Endothelial cell (in vitro differentiated cells): Measurements from ENCODE around the gene FAM76B. TPM values are rescaled to one million over a fixed set of nuclear protein-coding genes. Genes with fewer than 3 reads are reported as not detected.

Source experiments
- DNase-seq: peaks from one replicate; pipeline ENCODE4 v3.0.0; 2021; ENCODE audit warnings: low spot score
- H3K27ac Mint-ChIP-seq: one replicate; pipeline ENCODE4 v1.8.0; 2021; ENCODE audit warnings: mixed read lengths, inconsistent platforms; ENCODE audit not compliant: unreplicated experiment
- H3K27me3 Mint-ChIP-seq: one replicate; pipeline ENCODE4 v1.8.0; 2021; ENCODE audit warnings: mild to moderate bottlenecking, moderate library complexity, mixed read lengths, inconsistent platforms; ENCODE audit not compliant: unreplicated experiment
- H3K36me3 Mint-ChIP-seq: one replicate; pipeline ENCODE4 v1.8.0; 2021; ENCODE audit warnings: mild to moderate bottlenecking, low read depth, mixed read lengths, inconsistent platforms; ENCODE audit not compliant: unreplicated experiment
- H3K4me1 Mint-ChIP-seq: one replicate; pipeline ENCODE4 v1.8.0; 2021; ENCODE audit warnings: mild to moderate bottlenecking, mixed read lengths, inconsistent platforms; ENCODE audit not compliant: unreplicated experiment
- H3K4me3 Mint-ChIP-seq: one replicate; pipeline ENCODE4 v1.8.0; 2021; ENCODE audit warnings: mild to moderate bottlenecking, mixed read lengths, inconsistent platforms; ENCODE audit not compliant: unreplicated experiment
- H3K9me3 Mint-ChIP-seq: one replicate; pipeline ENCODE4 v1.8.0; 2021; ENCODE audit warnings: mixed read lengths, inconsistent platforms; ENCODE audit not compliant: unreplicated experiment
- CTCF ChIP-seq: fragments of 200-600 bp; sonication (generic); IDR thresholded peaks from one replicate; pipeline ENCODE4 v1.5.0; 2021; ENCODE audit warnings: antibody characterized with exemption; ENCODE audit not compliant: unreplicated experiment
- total RNA-seq: library from RNA; stranded (reverse); fragmentation: NEBNext Ultra II Directional; extraction: Animal tissue kit (Norgen Biotek cat#: 25700); gene quantifications from one replicate; pipeline ENCODE4 v1.2.1, GENCODE V29; 2021; ENCODE audit not compliant: unreplicated experiment

The FAM76B gene
- total RNA-seq, 1 donor from 2014 or later: 24.2 TPM

DNA sequence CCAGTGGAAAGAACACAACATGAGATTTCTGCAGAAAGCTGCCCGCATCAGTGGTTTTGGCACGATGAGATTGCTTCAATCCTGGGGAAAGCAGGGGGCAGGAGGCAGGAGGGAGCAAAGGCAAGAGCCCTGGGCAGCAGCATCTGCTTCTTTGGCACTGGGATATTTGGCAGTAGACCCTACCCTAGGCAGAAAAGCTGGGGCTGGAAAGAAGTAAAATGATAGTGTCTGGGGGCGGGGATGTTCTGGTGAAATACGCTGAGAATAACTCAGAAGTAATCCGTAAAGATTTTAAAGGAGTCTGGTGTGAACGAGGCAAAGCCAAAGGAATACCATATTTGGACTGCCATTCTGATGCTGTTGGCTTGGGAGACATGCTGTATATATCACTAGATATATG, 62.0 kb downstream of the FAM76B start:
- H3K27ac Mint-ChIP-seq: no peak overlapping the region
- DNase-seq: no peak
- H3K9me3 Mint-ChIP-seq: no peaks in the 10 kb centered on the region
- no peak overlapping the region for H3K4me3 Mint-ChIP-seq
- no peaks in the 10 kb centered on the region for H3K27me3 Mint-ChIP-seq
- no peaks in the 10 kb centered on the region for H3K36me3 Mint-ChIP-seq
- TF ChIP-seq CTCF: no peak
- peaks cover 4% of the 10 kb centered on the region for H3K4me1 Mint-ChIP-seq

- H3K4me1 Mint-ChIP-seq: peaks cover 4% of the 10 kb centered on the region
- no peak for DNase-seq
- H3K27ac Mint-ChIP-seq: no peak overlapping the region
- H3K9me3 Mint-ChIP-seq: no peaks in the 10 kb centered on the region
- H3K4me3 Mint-ChIP-seq: no peak overlapping the region
- H3K36me3 Mint-ChIP-seq: no peaks in the 10 kb centered on the region
- no peak for TF ChIP-seq CTCF
- H3K27me3 Mint-ChIP-seq: no peaks in the 10 kb centered on the region
Observed at GRCh38 chr11:95727111-95727510, 62.5 kb downstream of the FAM76B start.

DNA sequence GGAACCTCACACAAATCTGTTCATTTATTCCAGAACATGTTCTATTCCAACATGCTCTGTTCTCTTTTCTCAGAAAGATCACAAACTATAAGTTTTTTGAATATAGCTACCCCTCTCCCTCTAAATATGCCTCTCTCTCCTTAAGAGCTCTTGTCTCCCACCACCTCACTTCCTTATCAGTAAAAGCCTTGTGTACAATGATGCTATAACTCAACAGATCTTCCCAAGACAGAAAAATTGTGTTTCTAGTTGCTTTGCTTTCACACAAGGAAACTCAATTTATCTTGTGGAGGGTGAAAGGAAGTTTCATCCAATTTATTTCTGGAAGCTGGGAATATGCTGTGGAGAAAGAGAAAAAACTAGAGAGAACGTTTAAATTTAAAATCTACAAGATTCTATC, 64.4 kb downstream of the FAM76B start:
- no peak for DNase-seq
- Mint-ChIP-seq H3K27me3 (no peaks in the 10 kb centered on the region), H3K27ac (no peak overlapping the region), H3K4me3 (no peak overlapping the region), H3K36me3 (no peaks in the 10 kb centered on the region), H3K4me1 (peaks cover 8% of the 10 kb centered on the region), H3K9me3 (no peaks in the 10 kb centered on the region)
- no peak for TF ChIP-seq CTCF

DNA sequence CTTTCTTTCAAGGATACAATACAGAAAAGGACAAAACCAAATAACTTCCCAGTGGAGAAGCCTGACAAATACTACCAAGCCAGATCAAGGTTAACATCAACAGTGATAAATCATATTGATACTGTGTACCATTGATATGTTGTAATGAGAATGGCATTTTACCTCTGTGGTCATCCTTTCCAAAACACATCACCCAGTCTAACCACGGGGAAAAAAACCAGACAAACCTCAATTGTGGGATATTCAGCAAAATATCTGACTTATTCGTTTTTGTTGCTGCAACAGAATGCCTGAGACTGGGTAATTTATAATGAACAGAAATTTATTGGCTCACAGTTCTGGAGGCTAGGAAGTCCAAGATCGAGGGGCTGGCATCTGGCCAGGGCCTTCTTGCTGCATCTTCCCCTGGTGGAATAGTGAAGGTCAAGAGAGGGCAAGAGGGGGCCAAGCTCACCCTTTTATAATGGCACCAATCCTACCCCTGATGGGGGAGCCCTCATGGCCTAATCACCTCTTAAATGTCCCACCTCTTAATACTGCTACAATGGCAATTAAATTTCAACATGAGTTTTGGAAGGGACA, 66.1 kb downstream of the FAM76B start:
- peaks cover 20% of the 10 kb centered on the region for H3K4me1 Mint-ChIP-seq
- no peak overlapping the region for H3K4me3 Mint-ChIP-seq
- no peak for TF ChIP-seq CTCF
- DNase-seq: no peak
- H3K27me3 Mint-ChIP-seq: no peaks in the 10 kb centered on the region
- H3K9me3 Mint-ChIP-seq: no peaks in the 10 kb centered on the region
- no peaks in the 10 kb centered on the region for H3K36me3 Mint-ChIP-seq
- no peak overlapping the region for H3K27ac Mint-ChIP-seq

DNA sequence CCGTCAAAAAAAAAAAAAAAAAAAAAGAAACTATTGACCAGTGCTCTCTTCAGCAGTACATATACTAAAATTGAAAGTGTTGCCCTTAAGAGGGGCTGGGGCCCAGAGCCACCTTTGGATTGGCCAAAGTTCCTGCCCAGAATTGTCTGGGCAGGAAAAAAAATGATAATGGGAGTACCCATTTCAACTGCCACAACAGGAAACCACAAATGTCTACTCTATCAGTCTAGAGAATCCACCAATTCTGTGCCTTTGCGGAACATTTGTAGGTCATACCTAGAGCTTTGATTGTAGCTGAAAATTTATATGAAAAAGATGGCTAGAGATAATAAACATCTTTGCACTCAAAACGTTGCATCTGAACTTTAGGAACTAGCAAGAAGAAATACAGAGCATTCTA, 69.4 kb downstream of the FAM76B start:
- no peaks in the 10 kb centered on the region for H3K9me3 Mint-ChIP-seq
- DNase-seq: no peak
- H3K36me3 Mint-ChIP-seq: no peaks in the 10 kb centered on the region
- H3K27me3 Mint-ChIP-seq: no peaks in the 10 kb centered on the region
- H3K27ac Mint-ChIP-seq: no peak overlapping the region
- peaks cover 42% of the 10 kb centered on the region for H3K4me1 Mint-ChIP-seq
- TF ChIP-seq CTCF: no peak
- no peak overlapping the region for H3K4me3 Mint-ChIP-seq

Other genes with a start within 250 kb of the FAM76B start
- gene CEP57, start 716 bp upstream of the FAM76B start, total RNA-seq: 51.4 TPM
- gene MTMR2, start 134.3 kb upstream of the FAM76B start, total RNA-seq: 65.0 TPM